Panc1 (cell line): ENCODE measurements around the gene CRADD. TPM values are rescaled to one million over a fixed set of nuclear protein-coding genes. Genes with fewer than 3 reads are reported as not detected.

Source experiments
- ATAC-seq: fragments of 200-7000 bp; cut with Tn5 transposase; 2 replicates; pipeline ENCODE4 v1.9.1; 2020; ENCODE audit warnings: mild to moderate bottlenecking, moderate library complexity
- BruUV-seq: library from RNA; stranded (reverse); fragments of 400-500 nt; replicated peaks from 2 replicates; lab custom pipeline; 2021; lab: Mats Ljungman, UMichigan
- CTCF ChIA-PET: fragments of 300-600 bp; sonication (Branson Sonifier 250); formaldehyde crosslinking; loops from one replicate; lab custom pipeline; 2022; ENCODE audit warnings: antibody characterized with exemption; lab: Charles Lee
- POLR2A ChIA-PET: fragments of 300-600 bp; sonication (Branson Sonifier 250); formaldehyde crosslinking; loops from one replicate; lab custom pipeline; 2022; ENCODE audit warnings: antibody characterized with exemption; lab: Charles Lee
- DNase-seq: peaks from one replicate; pipeline ENCODE4 v3.0.0-alpha.2; 2010; ENCODE audit warnings: low read depth, low spot score
- H3K27ac ChIP-seq: 2 replicates; pipeline ENCODE4 v1.5.1; 2011; ENCODE audit warnings: mild to moderate bottlenecking, low read length, inconsistent platforms
- H3K27me3 ChIP-seq: fragments of 200-500 bp; sonication (Bioruptor generic); 2 replicates; pipeline ENCODE4 v1.6.0; 2014; ENCODE audit warnings: low read length, inconsistent platforms; ENCODE audit not compliant: control insufficient read depth, insufficient read depth
- H3K36me3 ChIP-seq: fragments of 200-500 bp; sonication (Bioruptor generic); 2 replicates; pipeline ENCODE4 v1.5.1; 2014; ENCODE audit warnings: inconsistent platforms, mild to moderate bottlenecking, low read length, moderate library complexity; ENCODE audit not compliant: control insufficient read depth, insufficient read depth
- H3K4me1 ChIP-seq: 2 replicates; pipeline ENCODE4 v1.5.1; 2011; ENCODE audit warnings: inconsistent platforms, mild to moderate bottlenecking, low read length, moderate library complexity; ENCODE audit not compliant: control insufficient read depth, insufficient read depth
- H3K4me3 ChIP-seq, 2 experiments: 2 replicates each; pipeline ENCODE4 v1.5.1; 2011 to 2012; ENCODE audit warnings: low read depth in 2 of 2, low read length in 2 of 2, mild to moderate bottlenecking in 2 of 2, inconsistent platforms in 1 of 2, moderate library complexity in 1 of 2
- H3K9me3 ChIP-seq: fragments of 200-500 bp; sonication (Bioruptor generic); 2 replicates; pipeline ENCODE4 v1.5.1; 2014; ENCODE audit warnings: low read depth, mild to moderate bottlenecking, inconsistent platforms, low read length, moderate library complexity; ENCODE audit not compliant: control insufficient read depth, insufficient read depth
- CTCF ChIP-seq: fragments of 450-650 bp; IDR thresholded peaks from 2 replicates; pipeline ENCODE4 v1.5.1; 2017; ENCODE audit warnings: mild to moderate bottlenecking
- POLR2AphosphoS5 ChIP-seq: IDR thresholded peaks from 2 replicates; pipeline ENCODE4 v1.6.1; 2012; ENCODE audit warnings: mild to moderate bottlenecking, low read depth, low read length, moderate library complexity
- SIN3A ChIP-seq: IDR thresholded peaks from 2 replicates; pipeline ENCODE4 v1.6.1; 2012; ENCODE audit warnings: low read depth, mild to moderate bottlenecking, low read length, moderate library complexity, borderline replicate concordance; ENCODE audit not compliant: insufficient read depth
- TCF7L2 ChIP-seq: IDR thresholded peaks from 2 replicates; pipeline ENCODE4 v1.6.1; 2011; ENCODE audit warnings: mild to moderate bottlenecking, low read depth, low read length, inconsistent platforms
- in situ Hi-C: cut with HindIII; loops from 2 replicates; pipeline ENCODE4 v1.10.0; 2016; ENCODE audit warnings: low sequenced_read_pairs, low pct_unique_long_range_greater_than_20kb
- intact Hi-C: fragments of 100-400 bp; cut with micrococcal nuclease; formaldehyde crosslinking; loops from one replicate; pipeline ENCODE4 v1.10.0; 2022; ENCODE audit not compliant: unreplicated experiment
- total RNA-seq: library from RNA; stranded (reverse); gene quantifications from one replicate; pipeline ENCODE4 v1.2.1, GENCODE V29; 2021; ENCODE audit not compliant: unreplicated experiment
- TF ChIP-seq, protein P1 (sequence below), 2 experiments: IDR thresholded peaks; 2 replicates each; pipeline ENCODE4 v1.6.1; 2011 to 2012; ENCODE audit warnings: low read depth in 2 of 2, control low read depth in 1 of 2, low read length in 1 of 2, mild to moderate bottlenecking in 1 of 2, moderate library complexity in 1 of 2; ENCODE audit not compliant: insufficient read depth in 1 of 2

Gene CRADD
- total RNA-seq, 1 experiment from 2014 or later, result 7.0 TPM

DNA sequence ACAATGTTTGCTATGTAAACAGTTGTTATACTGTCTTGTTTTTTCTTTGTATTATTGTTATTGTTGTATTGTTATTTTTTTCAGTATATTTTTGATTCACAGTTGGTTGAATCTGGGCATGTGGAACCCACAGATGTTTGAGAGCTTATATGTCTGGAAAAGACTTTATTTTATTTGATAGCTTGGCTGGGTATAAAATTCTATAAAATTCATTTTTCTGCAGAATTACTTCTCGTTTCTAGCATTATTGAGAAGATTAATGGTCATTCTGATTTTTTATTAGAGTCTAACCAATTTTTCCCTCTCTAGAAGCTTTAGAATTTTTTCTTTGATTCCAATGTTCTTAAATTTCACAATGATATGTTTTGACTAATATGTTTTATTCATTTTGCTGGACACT is 188.6 kb downstream of the CRADD start:
- in situ Hi-C loops (no loop called here), intact Hi-C loops (no loop called here)
- Histone ChIP-seq H3K27ac (no peak overlapping the region), H3K27me3 (no peaks in the 10 kb centered on the region), H3K4me3 (no peak overlapping the region), H3K9me3 (peaks cover 20% of the 10 kb centered on the region; the same call in 1 of the 2 replicates), H3K36me3 (no peaks in the 10 kb centered on the region), H3K4me1 (no peaks in the 10 kb centered on the region)
- ChIA-PET CTCF (no interaction called here), POLR2A (no interaction called here)
- TF ChIP-seq CTCF (no peak), POLR2AphosphoS5 (no peak), SIN3A (no peak), TCF7L2 (no peak)
- TF ChIP-seq, protein P1, sequence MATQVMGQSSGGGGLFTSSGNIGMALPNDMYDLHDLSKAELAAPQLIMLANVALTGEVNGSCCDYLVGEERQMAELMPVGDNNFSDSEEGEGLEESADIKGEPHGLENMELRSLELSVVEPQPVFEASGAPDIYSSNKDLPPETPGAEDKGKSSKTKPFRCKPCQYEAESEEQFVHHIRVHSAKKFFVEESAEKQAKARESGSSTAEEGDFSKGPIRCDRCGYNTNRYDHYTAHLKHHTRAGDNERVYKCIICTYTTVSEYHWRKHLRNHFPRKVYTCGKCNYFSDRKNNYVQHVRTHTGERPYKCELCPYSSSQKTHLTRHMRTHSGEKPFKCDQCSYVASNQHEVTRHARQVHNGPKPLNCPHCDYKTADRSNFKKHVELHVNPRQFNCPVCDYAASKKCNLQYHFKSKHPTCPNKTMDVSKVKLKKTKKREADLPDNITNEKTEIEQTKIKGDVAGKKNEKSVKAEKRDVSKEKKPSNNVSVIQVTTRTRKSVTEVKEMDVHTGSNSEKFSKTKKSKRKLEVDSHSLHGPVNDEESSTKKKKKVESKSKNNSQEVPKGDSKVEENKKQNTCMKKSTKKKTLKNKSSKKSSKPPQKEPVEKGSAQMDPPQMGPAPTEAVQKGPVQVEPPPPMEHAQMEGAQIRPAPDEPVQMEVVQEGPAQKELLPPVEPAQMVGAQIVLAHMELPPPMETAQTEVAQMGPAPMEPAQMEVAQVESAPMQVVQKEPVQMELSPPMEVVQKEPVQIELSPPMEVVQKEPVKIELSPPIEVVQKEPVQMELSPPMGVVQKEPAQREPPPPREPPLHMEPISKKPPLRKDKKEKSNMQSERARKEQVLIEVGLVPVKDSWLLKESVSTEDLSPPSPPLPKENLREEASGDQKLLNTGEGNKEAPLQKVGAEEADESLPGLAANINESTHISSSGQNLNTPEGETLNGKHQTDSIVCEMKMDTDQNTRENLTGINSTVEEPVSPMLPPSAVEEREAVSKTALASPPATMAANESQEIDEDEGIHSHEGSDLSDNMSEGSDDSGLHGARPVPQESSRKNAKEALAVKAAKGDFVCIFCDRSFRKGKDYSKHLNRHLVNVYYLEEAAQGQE (IDR thresholded peaks at IDR 0.05; ENCODE audit: insufficient read depth in 1 of 2, low read depth in 2 of 2, low read length in 1 of 2), result no peak
- DNase-seq (no peak), ATAC-seq (no peak)
- BruUV-seq, result no TSS peak

DNA sequence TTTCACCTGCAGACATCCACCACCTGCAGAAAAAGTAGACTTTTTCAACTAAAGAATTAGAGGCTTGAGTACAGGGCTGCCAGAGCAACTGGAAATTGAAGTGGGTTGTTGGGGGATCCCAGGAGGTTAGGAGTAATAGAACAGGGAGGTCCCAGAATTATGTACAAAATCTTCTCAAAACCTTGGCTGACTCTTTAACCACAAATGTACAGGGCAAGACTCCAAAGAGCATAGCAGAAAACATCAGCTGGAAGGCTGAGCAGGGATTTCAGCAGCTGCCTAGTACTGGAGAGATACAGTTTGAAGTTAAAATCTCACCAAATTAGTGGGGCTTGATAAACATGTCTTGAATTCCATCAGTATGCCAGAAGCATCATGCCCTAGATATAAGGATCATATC is 191.6 kb downstream of the CRADD start:
- CTCF ChIA-PET, result no interaction called here

More for the DNA sequence above, 191.6 kb downstream of the CRADD start:
- H3K27ac ChIP-seq, result no peak overlapping the region
- TF ChIP-seq TCF7L2 (no peak), CTCF (no peak), POLR2AphosphoS5 (no peak), SIN3A (no peak)
- TF ChIP-seq, protein P1 (IDR thresholded peaks at IDR 0.05; ENCODE audit: insufficient read depth in 1 of 2, low read depth in 2 of 2, low read length in 1 of 2), result no peak
- POLR2A ChIA-PET, result no interaction called here
- BruUV-seq, result no TSS peak
- no peaks in the 10 kb centered on the region for H3K36me3 ChIP-seq
- ATAC-seq, result no peak
- H3K4me3 ChIP-seq, result no peak overlapping the region
- peaks cover 23% of the 10 kb centered on the region; the same call in 1 of the 2 replicates for H3K9me3 ChIP-seq
- no peaks in the 10 kb centered on the region for H3K27me3 ChIP-seq
- intact Hi-C loops, result no loop called here
- H3K4me1 ChIP-seq, result no peaks in the 10 kb centered on the region
- in situ Hi-C loops, result no loop called here
- no peak for DNase-seq
